HG03159 (cell line): ENCODE measurements around the gene NTM.

Experiments used
- ATAC-seq: cut with Tn5 transposase; IDR thresholded peaks from one replicate; pipeline ENCODE4 v1.9.1; 2021; ENCODE audit warnings: mild to moderate bottlenecking, moderate library complexity; ENCODE audit not compliant: unreplicated experiment

NTM gene

GRCh38 chr11:131696690-131697089, 326.3 kb downstream of the NTM start:
- ATAC-seq: no peak

DNA sequence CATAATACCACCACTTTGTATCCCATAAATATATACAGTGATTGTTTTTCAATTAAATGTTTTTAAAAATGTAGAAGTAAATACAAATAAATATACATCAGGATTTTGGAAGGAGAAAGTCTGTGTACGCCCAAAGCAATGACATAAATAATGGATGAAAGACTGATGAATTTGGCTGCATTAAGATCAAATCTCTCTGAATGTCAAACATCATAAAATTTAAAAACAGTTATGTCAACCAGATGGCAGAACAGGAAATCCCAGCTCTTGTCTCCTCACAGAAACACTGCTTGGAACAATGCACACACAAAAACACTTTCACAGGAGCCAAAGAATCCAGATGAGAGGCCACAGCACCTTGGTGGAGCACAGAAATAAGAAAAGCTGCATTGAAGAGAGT, 332.9 kb downstream of the NTM start:
- no peak for ATAC-seq

- no peak for ATAC-seq
Measured at GRCh38 chr11:131704682-131705081, 334.3 kb downstream of the NTM start.

DNA sequence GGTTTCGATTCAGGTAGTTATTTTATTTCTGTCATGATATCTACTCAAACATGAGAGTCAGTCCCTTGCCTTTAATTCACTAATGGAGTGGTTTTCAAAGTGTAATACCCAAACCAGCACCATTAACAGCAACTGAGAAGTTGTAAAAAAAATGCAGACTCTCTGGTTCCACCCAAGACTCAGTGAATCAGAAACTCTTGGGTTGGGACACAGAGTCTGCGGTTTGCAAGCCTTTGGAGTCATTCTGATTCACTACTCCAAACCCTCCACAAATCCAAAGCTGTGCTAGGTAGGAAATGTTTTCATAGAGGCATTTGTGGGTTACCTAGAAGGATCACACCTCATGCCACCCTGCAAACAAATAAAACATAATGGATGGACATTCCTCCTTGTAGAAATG, 340.1 kb downstream of the NTM start:
- ATAC-seq: no peak

- no peak for ATAC-seq
Measured at GRCh38 chr11:131712897-131713296, 342.5 kb downstream of the NTM start.

GRCh38 chr11:131713529-131714134, 343.2 kb downstream of the NTM start:
- ATAC-seq: no peak

DNA sequence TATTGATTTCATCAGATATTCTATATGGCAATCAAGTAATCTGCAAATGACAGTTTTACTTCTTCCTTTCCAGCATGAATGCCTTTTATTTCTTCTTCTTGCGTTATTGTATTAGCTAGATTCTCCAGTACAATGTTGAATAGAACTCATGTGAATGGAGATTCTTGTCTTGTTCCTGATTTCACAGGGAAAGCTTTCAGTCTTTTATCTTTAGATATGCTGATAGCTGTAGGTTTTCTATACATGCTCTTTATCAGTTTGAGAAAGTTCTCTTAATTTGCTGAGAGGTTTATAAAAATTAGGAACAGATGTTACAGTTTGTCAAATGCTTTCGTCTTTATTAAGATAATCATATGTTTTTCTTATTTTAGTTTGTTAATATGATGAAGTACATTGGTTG, 347.2 kb downstream of the NTM start:
- ATAC-seq: no peak

- no peak for ATAC-seq
Measured at GRCh38 chr11:131723088-131723487, 352.7 kb downstream of the NTM start.

DNA sequence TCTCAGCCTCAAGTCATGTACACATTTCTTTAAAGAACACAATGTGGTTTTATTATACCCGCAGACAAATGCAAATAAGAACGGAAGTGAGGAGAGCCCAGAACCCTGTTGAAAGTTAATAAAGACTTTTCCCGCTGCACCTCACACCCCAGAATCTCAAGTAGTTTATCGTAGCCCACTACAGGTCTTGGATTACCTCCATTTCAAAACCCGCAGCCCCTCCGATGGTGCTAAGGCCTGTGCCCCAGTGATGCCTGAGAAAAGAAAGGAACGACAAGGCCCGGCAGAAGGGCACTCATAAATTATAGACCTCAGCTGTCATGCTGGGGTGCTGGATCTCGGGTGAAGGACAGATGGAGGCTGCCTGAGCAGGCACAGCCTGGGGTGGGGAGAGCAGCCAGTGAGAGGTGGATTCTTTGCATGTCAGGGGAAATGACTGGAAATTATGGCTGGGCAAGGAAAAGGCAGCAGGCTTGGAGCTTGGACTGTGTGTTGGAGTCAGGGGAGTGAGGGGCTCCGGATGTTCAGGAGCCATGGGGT, 354.1 kb downstream of the NTM start:
- ATAC-seq: no peak

DNA sequence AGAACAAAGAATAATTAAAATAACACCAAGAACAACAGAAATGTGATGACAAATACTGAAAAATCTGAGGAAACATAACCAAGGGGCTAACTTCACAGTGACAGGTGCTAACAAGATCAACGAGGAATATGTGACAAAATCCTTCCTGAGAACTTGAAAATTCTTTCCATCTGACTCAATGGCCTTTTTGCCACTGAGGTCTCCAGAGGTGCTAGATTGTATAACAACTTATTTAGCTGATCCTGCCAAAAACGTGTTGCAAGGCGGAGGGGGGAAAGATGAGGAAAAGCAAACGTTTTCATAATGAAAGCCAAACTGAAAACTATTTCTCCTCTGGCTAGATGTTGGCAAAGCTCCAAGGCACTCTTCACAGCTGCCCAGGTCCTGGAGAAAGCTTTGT, 364.5 kb downstream of the NTM start:
- ATAC-seq: no peak

GRCh38 chr11:131737357-131737756, 366.9 kb downstream of the NTM start:
- ATAC-seq: no peak

GRCh38 chr11:131739243-131739882, 368.9 kb downstream of the NTM start:
- ATAC-seq: no peak

- no peak for ATAC-seq
Measured at GRCh38 chr11:131744847-131745246, 374.4 kb downstream of the NTM start.

DNA sequence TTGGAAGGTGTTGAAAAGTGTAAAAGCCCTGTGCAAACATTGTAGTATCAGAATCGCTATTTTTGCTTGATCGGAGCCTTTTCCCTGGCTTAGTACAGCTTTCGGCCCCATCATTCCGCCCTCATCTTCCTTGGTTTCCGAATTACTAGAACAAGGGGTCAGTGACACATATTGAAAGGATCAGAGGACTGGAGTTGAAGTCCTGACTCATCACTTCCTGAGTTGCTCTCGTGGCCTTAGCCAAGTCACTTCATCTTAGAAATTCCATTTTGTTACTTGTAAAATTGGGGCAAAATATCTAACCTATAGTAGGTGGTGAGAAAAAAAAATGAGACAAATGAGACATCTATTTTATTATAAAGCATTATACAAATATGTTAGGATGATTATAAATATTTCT, 375.0 kb downstream of the NTM start:
- ATAC-seq: no peak

- no peak for ATAC-seq
Measured at GRCh38 chr11:131746201-131746600, 375.8 kb downstream of the NTM start.

- ATAC-seq: peak; percentile 86
Measured at GRCh38 chr11:131748151-131749050, 378.0 kb downstream of the NTM start.

DNA sequence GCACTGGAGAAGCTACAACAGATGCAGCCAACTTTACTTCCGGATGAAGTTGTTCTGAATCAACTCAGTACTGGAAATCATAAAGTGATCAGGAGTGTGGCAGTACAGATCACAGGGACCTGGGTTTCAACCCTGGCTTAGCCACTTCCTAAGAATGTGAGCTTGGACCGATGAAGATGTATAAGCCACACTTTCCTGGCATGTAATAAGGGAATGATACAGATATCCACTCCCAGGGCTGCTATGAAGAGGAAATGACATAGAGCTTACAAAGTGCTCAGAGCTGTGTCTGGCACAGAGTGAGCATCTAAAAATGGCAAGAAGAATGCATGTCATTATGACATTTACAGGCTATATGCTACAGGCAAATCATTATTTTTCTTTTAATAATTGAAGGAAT, 378.7 kb downstream of the NTM start:
- no peak for ATAC-seq

DNA sequence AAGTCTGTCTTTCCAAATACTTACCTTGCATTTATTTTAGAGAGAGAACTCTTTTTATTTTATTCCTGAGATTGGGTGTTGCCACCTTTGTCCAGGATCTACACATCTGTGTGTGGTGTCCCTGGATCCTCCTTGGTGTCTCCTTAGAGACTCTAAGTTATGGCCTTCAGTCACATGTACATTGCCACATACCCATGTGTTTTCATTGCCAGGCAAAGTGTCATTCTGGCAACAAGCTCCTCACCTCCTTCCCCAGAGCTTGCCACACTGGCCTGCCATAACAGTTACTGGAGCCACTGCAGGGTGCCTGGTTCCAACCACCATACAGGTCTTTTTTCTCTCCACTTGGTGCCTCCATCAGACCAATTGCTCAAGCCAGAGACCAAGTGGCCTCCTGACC, 379.7 kb downstream of the NTM start:
- ATAC-seq: no peak

DNA sequence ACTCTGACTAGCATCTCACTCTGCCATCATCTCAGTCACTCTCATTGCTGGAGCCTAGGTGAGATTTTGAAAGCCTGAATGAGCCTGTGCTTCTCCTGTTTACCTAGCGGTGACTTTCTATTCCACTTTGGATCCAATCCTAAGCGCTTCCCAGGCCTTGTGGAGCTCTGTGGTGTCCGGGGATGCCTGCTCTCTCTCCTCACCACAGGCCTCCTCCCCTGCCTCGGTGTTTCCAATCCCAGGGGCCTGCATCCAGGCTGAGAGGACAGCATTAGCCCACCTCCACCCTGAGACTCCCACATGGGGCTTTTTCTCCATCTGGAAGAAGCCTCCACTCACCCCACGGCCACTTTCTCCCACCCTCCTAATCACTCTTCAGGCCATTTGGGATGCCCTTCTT, 380.3 kb downstream of the NTM start:
- no peak for ATAC-seq

DNA sequence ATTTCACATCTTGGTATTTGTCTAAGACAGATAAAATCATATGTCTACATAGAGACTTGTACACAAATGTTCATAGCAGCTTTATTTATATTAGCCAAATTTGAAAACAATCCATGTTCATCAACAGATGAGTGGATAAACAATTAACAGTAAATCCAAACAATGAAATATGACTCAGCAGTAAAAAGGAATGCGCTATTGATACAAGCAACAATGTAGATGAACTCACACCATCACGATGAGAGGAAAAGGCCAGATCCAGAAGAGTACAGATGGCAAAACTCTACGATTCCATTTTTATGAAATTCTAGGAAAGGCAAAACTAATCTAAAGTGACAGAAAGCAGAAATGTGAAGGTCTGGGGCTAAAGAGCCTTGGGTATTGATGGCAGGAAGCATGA, 384.3 kb downstream of the NTM start:
- no peak for ATAC-seq

GRCh38 chr11:131756479-131757110, 386.2 kb downstream of the NTM start:
- ATAC-seq: no peak
